HG03354 (cell line): ENCODE results near the gene BCAT1.
A peak's percentile ranks its signal among the peaks of the same experiment; 100 is the strongest.
"Not testable (repeated sequence)": the region's sequence is repeated elsewhere in the genome, so short reads cannot be mapped to it uniquely, and the experiment has no call there.

Experiments
- ATAC-seq: cut with Tn5 transposase; IDR thresholded peaks from one replicate; pipeline ENCODE4 v1.9.1; 2021; ENCODE audit warnings: mild to moderate bottlenecking; ENCODE audit not compliant: unreplicated experiment, poor library complexity, severe bottlenecking

Gene BCAT1

GRCh38 chr12:24960222-24960855 is 11.4 kb upstream of the BCAT1 start:
- peak; percentile 83 for ATAC-seq

- not testable (repeated sequence) for ATAC-seq
These were observed 7.5 kb upstream of the BCAT1 start for GRCh38 chr12:24956351-24956750.

- no peak for ATAC-seq
These were observed 7.0 kb upstream of the BCAT1 start for GRCh38 chr12:24955853-24956252.

- ATAC-seq: no peak
These were observed 6.5 kb upstream of the BCAT1 start for GRCh38 chr12:24955389-24955788.

GRCh38 chr12:24954261-24954660 is 5.4 kb upstream of the BCAT1 start:
- no peak for ATAC-seq

- no peak for ATAC-seq
These were observed 3.5 kb upstream of the BCAT1 start for GRCh38 chr12:24952389-24952788.

GRCh38 chr12:24950231-24950834 is 1.4 kb upstream of the BCAT1 start:
- peak; percentile 44 for ATAC-seq

GRCh38 chr12:24948420-24948756 is 513 bp downstream of the BCAT1 start:
- peak; percentile 30 for ATAC-seq

- ATAC-seq: peak; percentile 36
These were observed 1.1 kb downstream of the BCAT1 start for GRCh38 chr12:24947541-24948419.

GRCh38 chr12:24945845-24946244 is 3.1 kb downstream of the BCAT1 start:
- no peak for ATAC-seq

- no peak for ATAC-seq
These were observed 3.9 kb downstream of the BCAT1 start for GRCh38 chr12:24945039-24945438.

- no peak for ATAC-seq
These were observed 4.3 kb downstream of the BCAT1 start for GRCh38 chr12:24944601-24944975.

- no peak for ATAC-seq
These were observed 4.8 kb downstream of the BCAT1 start for GRCh38 chr12:24943947-24944600.

- ATAC-seq: no peak
These were observed 8.7 kb downstream of the BCAT1 start for GRCh38 chr12:24940157-24940556.

- ATAC-seq: not testable (repeated sequence)
These were observed 9.3 kb downstream of the BCAT1 start for GRCh38 chr12:24939551-24939950.

GRCh38 chr12:24938341-24938740 is 10.6 kb downstream of the BCAT1 start:
- no peak for ATAC-seq

- ATAC-seq: no peak
These were observed 11.2 kb downstream of the BCAT1 start for GRCh38 chr12:24937553-24938244.

- ATAC-seq: no peak
These were observed 15.1 kb downstream of the BCAT1 start for GRCh38 chr12:24933694-24934407.

- ATAC-seq: peak; percentile 92
These were observed 17.1 kb downstream of the BCAT1 start for GRCh38 chr12:24931666-24932405.
